H1 (cell line): ENCODE data around the gene GBP5. TPM values are rescaled to one million over a fixed set of nuclear protein-coding genes. Genes with fewer than 3 reads are reported as not detected.

Experiments
- CTCF ChIA-PET: fragments of 300-600 bp; sonication (Branson Sonifier 250); formaldehyde crosslinking; loops from one replicate; lab custom pipeline; 2021; ENCODE audit not compliant: partially characterized antibody; lab: Charles Lee
- POLR2A ChIA-PET: fragments of 300-600 bp; sonication (Branson Sonifier 250); formaldehyde crosslinking; loops from one replicate; lab custom pipeline; 2021; ENCODE audit warnings: inconsistent platforms; ENCODE audit not compliant: partially characterized antibody; lab: Charles Lee
- DNase-seq, 2 experiments: peaks; one replicate each; pipeline versions ENCODE4 v3.0.0 to v3.0.0-alpha.2; 2010 to 2022; ENCODE audit warnings: low spot score in 2 of 2, low read depth in 1 of 2, mixed read lengths in 1 of 2
- FAIRE-seq: peaks from 2 replicates; lab custom pipeline; 2011; peaks lifted over from hg19 to GRCh38; lab: Jason Lieb, UNC
- H2AFZ ChIP-seq: 2 replicates; pipeline ENCODE4 v1.8.1; 2012; ENCODE audit warnings: low read length, inconsistent platforms
- H2AK5ac ChIP-seq: 2 replicates; pipeline ENCODE4 v1.6.1; 2013; ENCODE audit warnings: low read depth, low read length
- H2BK120ac ChIP-seq: replicated peaks from 2 replicates; pipeline ENCODE3; 2013; ENCODE audit warnings: low read depth, low read length, inconsistent platforms
- H2BK12ac ChIP-seq: 2 replicates; pipeline ENCODE4 v1.6.1; 2013; ENCODE audit warnings: low read depth, low read length
- H2BK15ac ChIP-seq: 2 replicates; pipeline ENCODE4 v1.6.1; 2013; ENCODE audit warnings: low read length
- H2BK20ac ChIP-seq: 2 replicates; pipeline ENCODE4 v1.6.1; 2013; ENCODE audit warnings: low read length
- H2BK5ac ChIP-seq: 2 replicates; pipeline ENCODE4 v1.6.1; 2013; ENCODE audit warnings: low read depth, low read length
- H3K14ac ChIP-seq: 2 replicates; pipeline ENCODE4 v1.6.1; 2013; ENCODE audit warnings: inconsistent platforms; ENCODE audit not compliant: insufficient read length
- H3K18ac ChIP-seq: 2 replicates; pipeline ENCODE4 v1.6.1; 2013; ENCODE audit warnings: low read length; ENCODE audit errors: extremely low read depth
- H3K23ac ChIP-seq: 2 replicates; pipeline ENCODE4 v1.6.1; 2013; ENCODE audit warnings: inconsistent platforms; ENCODE audit not compliant: insufficient read length
- H3K23me2 ChIP-seq: 2 replicates; pipeline ENCODE4 v1.6.1; 2013; ENCODE audit warnings: low read depth, low read length
- H3K27ac ChIP-seq: 2 replicates; pipeline ENCODE4 v1.6.1; 2011; ENCODE audit warnings: low read depth, low read length, inconsistent platforms
- H3K27me3 ChIP-seq, 4 experiments: replicated peaks in 1 of 4; 1 replicate in 1 of 4; 2 replicates in 3 of 4; pipeline versions ENCODE4 v1.6.1 to v1.8.1; 2011 to 2013; ENCODE audit warnings: low read length in 3 of 4, mild to moderate bottlenecking in 3 of 4, inconsistent platforms in 2 of 4, mixed read lengths in 2 of 4, moderate library complexity in 1 of 4; ENCODE audit not compliant: control insufficient read depth in 3 of 4, insufficient read depth in 3 of 4; ENCODE audit errors: extremely low read depth in 1 of 4
- H3K36me3 ChIP-seq, 4 experiments: 2 replicates each; pipeline versions ENCODE4 v1.6.1 to v1.8.1; 2011 to 2013; ENCODE audit warnings: mild to moderate bottlenecking in 4 of 4, low read length in 3 of 4, moderate library complexity in 2 of 4, control low read depth in 1 of 4, inconsistent platforms in 1 of 4; ENCODE audit not compliant: insufficient read depth in 4 of 4, control insufficient read depth in 2 of 4
- H3K4ac ChIP-seq: replicated peaks from 2 replicates; pipeline ENCODE3; 2013; ENCODE audit warnings: low read length, low read depth, mixed read lengths, inconsistent platforms; ENCODE audit not compliant: insufficient read length
- H3K4me1 ChIP-seq, 4 experiments: replicated peaks in 1 of 4; 1 replicate in 1 of 4; 2 replicates in 3 of 4; pipeline versions ENCODE4 v1.6.1 to v1.8.1; 2011 to 2013; ENCODE audit warnings: low read length in 3 of 4, inconsistent platforms in 2 of 4, mixed read lengths in 1 of 4; ENCODE audit not compliant: insufficient read depth in 4 of 4, control insufficient read depth in 3 of 4
- H3K4me2 ChIP-seq, 2 experiments: 2 replicates each; pipeline versions ENCODE4 v1.6.1 to v1.8.1; 2011 to 2013; ENCODE audit warnings: low read depth in 2 of 2, low read length in 2 of 2, control low read depth in 1 of 2, inconsistent platforms in 1 of 2, mild to moderate bottlenecking in 1 of 2; ENCODE audit not compliant: insufficient read depth in 1 of 2
- H3K4me3 ChIP-seq, 4 experiments: fragments of 200-600, 300-600 bp in 1 of 4; sonication (generic), shearing (Covaris generic), sonication (Bioruptor Twin) in 1 of 4; 2 replicates each; pipeline versions ENCODE4 v1.5.1 to v1.8.1; 2011 to 2016; ENCODE audit warnings: low read length in 4 of 4, low read depth in 3 of 4, control low read depth in 2 of 4, inconsistent platforms in 2 of 4, mild to moderate bottlenecking in 2 of 4, mixed read lengths in 1 of 4, moderate library complexity in 1 of 4; ENCODE audit not compliant: insufficient read depth in 2 of 4; ENCODE audit errors: extremely low read depth in 1 of 4
- H3K56ac ChIP-seq: replicated peaks from 2 replicates; pipeline ENCODE3; 2013; ENCODE audit warnings: low read depth, mild to moderate bottlenecking, mixed read lengths, low read length, inconsistent platforms; ENCODE audit not compliant: insufficient read length
- H3K79me1 ChIP-seq: 2 replicates; pipeline ENCODE4 v1.6.1; 2013; ENCODE audit warnings: low read depth, low read length, control low read depth
- H3K79me2 ChIP-seq, 2 experiments: 2 replicates each; pipeline versions ENCODE4 v1.6.1 to v1.8.1; 2012 to 2013; ENCODE audit warnings: low read length in 2 of 2, mild to moderate bottlenecking in 2 of 2, inconsistent platforms in 1 of 2; ENCODE audit not compliant: insufficient read depth in 2 of 2, control insufficient read depth in 1 of 2
- H3K9ac ChIP-seq, 4 experiments: replicated peaks in 1 of 4; 1 replicate in 1 of 4; 2 replicates in 3 of 4; pipeline versions ENCODE4 v1.6.1 to v1.8.1; 2011 to 2013; ENCODE audit warnings: low read depth in 3 of 4, low read length in 3 of 4, control low read depth in 2 of 4, mild to moderate bottlenecking in 2 of 4, moderate library complexity in 2 of 4, inconsistent platforms in 1 of 4; ENCODE audit errors: extremely low read depth in 1 of 4
- H3K9me3 ChIP-seq, 2 experiments: 2 replicates each; pipeline versions ENCODE4 v1.6.1 to v1.8.1; 2012 to 2013; ENCODE audit warnings: mild to moderate bottlenecking in 2 of 2, moderate library complexity in 2 of 2, control low read depth in 1 of 2, inconsistent platforms in 1 of 2, low read depth in 1 of 2, low read length in 1 of 2, mixed read lengths in 1 of 2; ENCODE audit not compliant: insufficient read depth in 2 of 2
- H4K20me1 ChIP-seq, 2 experiments: replicated peaks in 1 of 2; 2 replicates each; pipeline versions ENCODE3 to v1.8.1; 2011 to 2013; ENCODE audit warnings: inconsistent platforms in 2 of 2, low read length in 2 of 2, mild to moderate bottlenecking in 1 of 2; ENCODE audit not compliant: insufficient read depth in 2 of 2, control insufficient read depth in 1 of 2
- H4K5ac ChIP-seq: 2 replicates; pipeline ENCODE4 v1.6.1; 2013; ENCODE audit warnings: low read length, low read depth, mixed read lengths, inconsistent platforms; ENCODE audit not compliant: insufficient read length
- H4K8ac ChIP-seq: 2 replicates; pipeline ENCODE4 v1.8.0; 2013; ENCODE audit warnings: mild to moderate bottlenecking, moderate library complexity, low read length, inconsistent platforms; ENCODE audit not compliant: insufficient read depth; ENCODE audit errors: extremely low read depth
- H4K91ac ChIP-seq: replicated peaks from 2 replicates; pipeline ENCODE3; 2013; ENCODE audit warnings: low read length, mixed read lengths, inconsistent platforms; ENCODE audit not compliant: insufficient read length
- CEBPB ChIP-seq: IDR thresholded peaks from 2 replicates; pipeline ENCODE4 v1.6.1; 2012; ENCODE audit warnings: low read depth, low read length
- EZH2 ChIP-seq: fragments of 200-600 bp; sonication (generic); IDR thresholded peaks from 2 replicates; pipeline ENCODE4 v1.7.1; 2012; ENCODE audit warnings: low read depth, mild to moderate bottlenecking, moderate library complexity, low read length, inconsistent platforms; ENCODE audit not compliant: severe bottlenecking
- MAFK ChIP-seq: IDR thresholded peaks from 2 replicates; pipeline ENCODE4 v1.6.1; 2012; ENCODE audit warnings: low read depth, mild to moderate bottlenecking, improper control_type of control experiment, low read length
- SIRT6 ChIP-seq: IDR thresholded peaks from one replicate; pipeline ENCODE4 v1.7.1; 2012; ENCODE audit warnings: low read length, inconsistent platforms
- WGBS, 2 experiments: shearing (Covaris generic) in 1 of 2; methylation state at CpG; one replicate each; pipeline versions ENCODE4 v1.1.6 to v1.1.7; 2013 to 2015; ENCODE audit warnings: low lambda C conversion rate in 2 of 2, mixed read lengths in 2 of 2, inconsistent platforms in 1 of 2, low coverage in 1 of 2, missing lambda C conversion rate in 1 of 2; ENCODE audit not compliant: insufficient replicate concordance in 2 of 2, insufficient coverage in 1 of 2, insufficient read length in 1 of 2; ENCODE audit errors: extremely low coverage in 1 of 2, missing lambda C conversion rate in 1 of 2; 5-methylcytosine and 5-hydroxymethylcytosine counted together
- polyA plus RNA-seq, 7 experiments: library from polyadenylated mRNA; depleted of rRNA in 3 of 7; stranded (reverse) in 5 of 7; unstranded in 2 of 7; fragments of >200 nt in 5 of 7; fragments of 200-250 nt in 2 of 7; gene quantifications; 1 replicate in 5 of 7; 2 replicates in 1 of 7; 4 replicates in 1 of 7; pipeline versions ENCODE4 v1.2.1 to v1.2.3, GENCODE V29; 2011 to 2013; ENCODE audit warnings: missing spikeins in 2 of 7, mixed read lengths in 2 of 7
- total RNA-seq: library from RNA; stranded (reverse); fragmentation: NEBNext Ultra II Directional; extraction: Animal tissue kit (Norgen Biotek cat#: 25700); gene quantifications from 2 replicates; pipeline ENCODE4 v1.2.1, GENCODE V29; 2021

Gene GBP5
- total and polyA plus RNA-seq, 2 of the 8 experiments (the other 6 are each of a cell fraction or from before 2014, with no cell fraction given) = not detected

GRCh38 chr1:89279011-89279466 is 6.4 kb upstream of the GBP5 start:
- H2BK15ac ChIP-seq = no peak overlapping the region
- no peaks in the 10 kb centered on the region for H4K20me1 ChIP-seq
- H3K4me2 ChIP-seq = no peak overlapping the region
- H3K4me1 ChIP-seq = no peaks in the 10 kb centered on the region
- no peak overlapping the region for H2BK20ac ChIP-seq
- no peak overlapping the region for H4K8ac ChIP-seq
- H2BK120ac ChIP-seq = no peak overlapping the region
- no peak for TF ChIP-seq MAFK
- TF ChIP-seq EZH2 = no peak
- no peak for TF ChIP-seq SIRT6
- no peak for TF ChIP-seq CEBPB
- no peak overlapping the region for H3K9ac ChIP-seq
- H4K5ac ChIP-seq = no peak overlapping the region
- ChIA-PET POLR2A (no interaction called here), CTCF (no interaction called here)
- H4K91ac ChIP-seq = no peak overlapping the region
- no peak overlapping the region for H2BK5ac ChIP-seq
- WGBS, 2 experiments = 91% methylated on average over 6 of the region's 6 CpGs; no CpG with 5 or more reads in 1 of the 2 experiments
- no peak overlapping the region for H3K27ac ChIP-seq
- H2AK5ac ChIP-seq = no peak overlapping the region
- no peak overlapping the region for H3K4me3 ChIP-seq
- no peaks in the 10 kb centered on the region for H3K79me1 ChIP-seq
- H3K79me2 ChIP-seq = no peaks in the 10 kb centered on the region
- H2AFZ ChIP-seq = no peak overlapping the region
- H3K9me3 ChIP-seq = 0 out of 4 replicates have a peak, but pooled peaks cover 0 to 3% of the 10 kb centered on the region in 2 experiments
- H3K4ac ChIP-seq = no peak overlapping the region
- no peaks in the 10 kb centered on the region for H3K23me2 ChIP-seq
- peaks cover 0 to 1% (median 0%) of the 10 kb centered on the region in 4 experiments; a peak in 1 of 7 replicates for H3K27me3 ChIP-seq
- no peaks in the 10 kb centered on the region for H3K36me3 ChIP-seq
- no peak overlapping the region for H3K23ac ChIP-seq
- H3K18ac ChIP-seq = no peak overlapping the region
- H3K14ac ChIP-seq = no peak overlapping the region
- FAIRE-seq = no peak
- H3K56ac ChIP-seq = no peak overlapping the region
- no peak overlapping the region for H2BK12ac ChIP-seq
- DNase-seq = no peak
